ENCODE measurements around the gene CHRFAM7A.
"Not testable (repeated sequence)": the region's sequence is repeated elsewhere in the genome, so short reads cannot be mapped to it uniquely, and the experiment has no call there.

The CHRFAM7A gene

DNA sequence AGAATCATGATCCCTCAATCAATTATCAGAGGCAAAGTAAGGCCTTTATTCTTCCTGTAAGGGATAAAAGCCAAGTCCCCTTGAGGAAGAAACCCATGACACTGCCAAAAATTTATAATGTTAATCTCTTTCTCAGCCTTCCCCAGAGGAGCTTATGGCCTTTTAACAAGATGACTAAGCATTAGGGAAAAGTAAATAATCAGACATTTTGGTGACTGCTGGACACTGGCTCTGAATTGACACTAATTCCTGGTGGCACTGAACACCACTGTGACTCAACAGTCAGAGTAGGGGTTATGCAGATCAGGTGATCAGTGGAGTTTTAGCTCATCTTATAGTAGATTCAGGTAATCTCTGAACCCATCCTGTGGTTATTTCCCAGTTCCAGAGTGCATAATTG, 82.8 kb downstream of the CHRFAM7A start:
- DNase-seq, result not testable (repeated sequence)

Measured in activated effector memory CD4-positive, alpha-beta T cell treated with Interleukin-2 at 50 U/mL for 16 hours (primary cell).